Measurements from ENCODE around the gene PLEKHM3. TPM values are rescaled to one million over a fixed set of nuclear protein-coding genes. Genes with fewer than 3 reads are reported as not detected.

PLEKHM3 gene
- total and polyA plus RNA-seq, 2 of the 4 experiments (the other 2 are of a cell fraction), result 2.4 to 11.3 TPM

DNA sequence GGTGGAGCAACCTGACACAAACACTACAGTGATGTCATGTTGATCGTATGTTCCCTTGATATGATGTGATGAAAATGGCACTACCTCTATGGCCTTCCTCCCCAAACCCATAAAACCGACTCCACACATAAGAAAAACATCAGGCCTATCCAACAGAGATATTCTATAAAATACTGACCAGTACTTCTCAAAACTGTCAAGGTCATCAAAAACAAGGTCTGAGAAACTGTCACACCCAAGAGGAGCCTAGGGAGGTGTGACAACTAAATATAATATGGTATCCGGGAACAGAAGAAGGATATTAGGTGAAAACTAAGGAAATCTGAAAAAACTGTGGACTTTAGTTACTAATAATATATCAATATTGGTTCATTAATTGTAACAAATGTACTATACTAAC is 169.7 kb downstream of the PLEKHM3 start:
- ATAC-seq (ENCODE audit: low read depth) (no peak), DNase-seq (no peak)
- no TSS peak for BruUV-seq (replicated peaks)
- H2BK15ac ChIP-seq (ENCODE audit: low read depth, low read length), result no peak overlapping the region
- no peak overlapping the region for H2BK120ac ChIP-seq (ENCODE audit: low read depth, low read length)
- intact Hi-C loops (cut with micrococcal nuclease), result no loop called here
- no peak overlapping the region; the same call in 1 of the 2 replicates for H2BK20ac ChIP-seq (ENCODE audit: low read depth, low read length)
- ChIA-PET POLR2A (ENCODE audit: unreplicated experiment) (no interaction called here), CTCF (no interaction called here)
- no peak overlapping the region for H3K4me2 ChIP-seq (ENCODE audit: low read depth, low read length)
- no peak overlapping the region for H3K9ac ChIP-seq (ENCODE audit: low read depth, low read length)
- H3K4me1 ChIP-seq (ENCODE audit: control insufficient read depth, insufficient read depth, low read length), result peaks cover 2% of the 10 kb centered on the region; the same call in 1 of the 2 replicates
- H2AK5ac ChIP-seq (ENCODE audit: low read depth, low read length), result no peak overlapping the region
- H2AK9ac ChIP-seq (replicated peaks; ENCODE audit: low read depth, low read length, poor library complexity), result no peak overlapping the region
- WGBS, 2 experiments (ENCODE audit: extremely low coverage in 2 of 2, insufficient read length in 1 of 2), result no CpG with 5 or more reads among the region's 3 CpGs
- no peak overlapping the region for H3K23ac ChIP-seq (ENCODE audit: low read depth, low read length)
- no peak overlapping the region for H3K27ac ChIP-seq (ENCODE audit: insufficient read depth, low read length)
- peaks cover 2% of the 10 kb centered on the region; the same call in 1 of the 2 replicates for H3K9me1 ChIP-seq (ENCODE audit: insufficient read depth, low read length)
- dilution Hi-C loops (cut with HindIII; ENCODE audit: low sequenced_read_pairs, unreplicated experiment), result no loop called here
- in situ Hi-C loops (cut with MboI; ENCODE audit: low sequenced_read_pairs), result no loop called here
- no peak overlapping the region for H3K4me3 ChIP-seq (ENCODE audit: insufficient read depth, low read depth, low read length)
- peak overlapping the region; percentile 40 for H2AFZ ChIP-seq (replicated peaks; ENCODE audit: low read length, poor library complexity)
- H4K20me1 ChIP-seq (ENCODE audit: insufficient read depth, low read length), result no peaks in the 10 kb centered on the region
- H3K18ac ChIP-seq (ENCODE audit: low read depth, low read length), result no peak overlapping the region
- no peaks in the 10 kb centered on the region for H3K36me3 ChIP-seq (ENCODE audit: control insufficient read depth, insufficient read depth, low read length)
- no peaks in the 10 kb centered on the region for H3K9me3 ChIP-seq (ENCODE audit: control insufficient read depth, insufficient read depth, low read length)
- peak overlapping the region in 1 of 2 experiments; percentile 9; a peak in 1 of 4 replicates for H4K8ac ChIP-seq (ENCODE audit: low read depth in 2 of 2, low read length in 2 of 2)
- H4K91ac ChIP-seq (ENCODE audit: insufficient read depth, low read depth, low read length), result no peak overlapping the region
- no peaks in the 10 kb centered on the region for H3K79me1 ChIP-seq (ENCODE audit: low read depth in 1 of 2, low read length in 2 of 2)
- TF ChIP-seq MAFK (IDR thresholded peaks at IDR 0.05; ENCODE audit: low read depth, low read length), result peak; percentile 80
- TF ChIP-seq RFX5 (IDR thresholded peaks at IDR 0.05; ENCODE audit: low read depth, low read length), result no peak
- no peak for TF ChIP-seq MAZ (IDR thresholded peaks at IDR 0.05; ENCODE audit: borderline replicate concordance, low read depth, low read length)
- no peak overlapping the region for H3K56ac ChIP-seq (ENCODE audit: extremely low read depth, insufficient read depth, low read length)
- no peaks in the 10 kb centered on the region for H3K27me3 ChIP-seq (ENCODE audit: control insufficient read depth, insufficient read depth, low read length)
- H3K4ac ChIP-seq (ENCODE audit: low read depth, low read length), result no peak overlapping the region
- H2BK5ac ChIP-seq (ENCODE audit: low read depth, low read length, poor library complexity, severe bottlenecking), result no peak overlapping the region
- 0 out of 2 replicates have a peak overlapping the region, but pooled peaks have one; percentile 46 for H3K14ac ChIP-seq (replicated peaks; ENCODE audit: low read depth, low read length)
- H4K5ac ChIP-seq (ENCODE audit: low read depth, low read length), result no peak overlapping the region

Data from IMR-90 (cell line).